Glomerular visceral epithelial cell (primary cell): ENCODE data around the gene TRIM15.
A peak's percentile ranks its signal among the peaks of the same experiment; 100 is the strongest.
"Not testable (repeated sequence)": the region's sequence is repeated elsewhere in the genome, so short reads cannot be mapped to it uniquely, and the experiment has no call there.

ENCODE experiments used
- DNase-seq: peaks from one replicate; pipeline ENCODE4 v3.0.0-alpha.2; 2016; ENCODE audit errors: extremely low spot score

Gene TRIM15

DNA sequence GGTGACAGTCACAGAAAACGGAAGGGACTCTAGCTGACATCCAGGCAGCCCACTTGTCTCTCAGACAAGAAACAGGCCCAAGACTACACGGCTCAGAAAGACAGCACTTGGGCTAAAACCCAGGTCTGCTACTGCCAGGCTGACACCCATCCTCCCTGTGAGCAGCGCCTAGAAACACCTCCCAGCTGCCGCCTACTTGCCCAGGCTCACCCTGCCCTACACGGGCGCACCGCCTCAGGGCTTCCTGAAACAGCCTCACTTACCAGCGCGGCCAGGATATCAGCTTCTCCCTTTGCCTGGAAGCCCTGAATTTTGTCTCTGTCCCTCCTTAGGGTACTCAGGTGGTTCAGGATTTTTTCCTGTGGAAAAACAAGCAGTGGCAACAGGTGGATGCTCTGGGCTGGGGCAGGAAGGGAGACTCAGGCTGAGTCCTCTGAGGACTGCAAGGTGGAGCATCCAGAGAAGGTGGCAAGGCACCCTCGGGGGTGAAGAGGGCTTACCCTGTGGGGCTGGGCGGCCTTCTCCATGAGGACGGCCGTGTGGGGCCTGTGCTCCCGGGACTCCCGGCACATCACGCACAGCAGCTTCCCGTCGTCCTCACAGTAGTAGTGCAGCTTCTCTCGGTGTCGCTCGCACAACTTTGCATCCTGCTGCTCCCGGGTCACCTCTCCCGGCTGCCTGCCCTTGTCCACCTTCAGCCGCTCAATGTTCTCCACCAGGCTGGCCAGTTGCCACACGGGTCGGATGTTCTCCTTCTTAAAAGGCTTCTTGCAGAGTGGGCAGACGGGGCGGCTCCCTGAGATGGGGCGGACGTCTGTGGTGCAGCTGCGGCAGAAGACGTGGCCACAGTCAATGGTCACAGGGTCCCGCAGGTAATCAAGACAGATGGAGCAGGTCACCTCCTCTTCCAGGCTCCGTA lies 35.1 kb downstream of the TRIM15 start:
- no peak for DNase-seq

DNA sequence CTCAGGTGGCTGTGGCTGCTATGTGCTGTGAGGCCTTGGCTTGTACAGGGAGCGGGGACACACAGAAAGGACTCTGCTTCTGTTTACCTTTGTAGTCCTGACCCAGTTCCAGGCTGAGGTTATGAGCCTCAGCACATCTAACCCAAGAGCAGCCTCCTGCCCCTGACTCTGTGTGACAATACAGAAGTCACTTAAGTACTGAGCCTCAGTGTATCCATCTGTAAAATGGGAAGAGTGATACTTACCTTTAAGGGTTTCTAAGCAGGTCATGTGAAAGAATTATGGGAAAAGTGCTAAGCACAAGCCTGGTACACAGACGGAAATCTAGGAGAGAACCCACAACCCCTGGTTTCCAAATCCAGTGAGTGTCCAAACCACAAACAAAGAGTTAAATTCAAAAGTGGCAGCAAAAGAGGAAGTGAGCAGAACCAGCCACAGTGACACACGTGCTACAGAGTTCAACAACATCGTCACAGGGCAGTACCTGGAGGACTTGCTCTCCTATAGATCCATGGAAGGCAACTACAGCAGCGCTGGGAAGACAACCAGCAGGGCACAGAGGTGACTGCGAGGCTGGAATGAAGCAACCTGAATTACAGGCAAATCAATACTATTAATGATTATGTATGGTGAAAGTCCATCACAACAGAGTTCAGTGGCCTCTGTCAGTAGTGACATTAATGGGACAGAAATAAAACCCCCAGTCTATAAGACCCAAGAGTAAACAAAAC lies 37.4 kb downstream of the TRIM15 start:
- no peak for DNase-seq

DNA sequence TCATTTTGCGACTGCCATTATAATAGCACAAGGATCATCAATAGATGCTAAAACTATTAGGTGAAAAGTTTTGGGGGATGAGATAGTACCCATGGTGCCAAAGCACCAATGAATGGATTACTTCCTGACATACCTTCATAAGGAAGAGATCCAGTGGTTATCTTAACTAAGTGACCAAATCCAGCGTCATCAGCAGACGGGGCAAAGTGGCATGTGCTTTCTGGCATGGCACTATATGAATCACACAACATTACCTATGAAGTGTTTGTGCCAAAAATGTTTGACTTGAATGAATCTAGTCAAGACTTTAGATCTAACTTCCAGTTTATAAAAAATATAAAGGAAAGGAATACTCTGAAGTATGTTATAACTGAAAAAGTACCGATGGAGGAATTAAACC lies 39.0 kb downstream of the TRIM15 start:
- no peak for DNase-seq

DNA sequence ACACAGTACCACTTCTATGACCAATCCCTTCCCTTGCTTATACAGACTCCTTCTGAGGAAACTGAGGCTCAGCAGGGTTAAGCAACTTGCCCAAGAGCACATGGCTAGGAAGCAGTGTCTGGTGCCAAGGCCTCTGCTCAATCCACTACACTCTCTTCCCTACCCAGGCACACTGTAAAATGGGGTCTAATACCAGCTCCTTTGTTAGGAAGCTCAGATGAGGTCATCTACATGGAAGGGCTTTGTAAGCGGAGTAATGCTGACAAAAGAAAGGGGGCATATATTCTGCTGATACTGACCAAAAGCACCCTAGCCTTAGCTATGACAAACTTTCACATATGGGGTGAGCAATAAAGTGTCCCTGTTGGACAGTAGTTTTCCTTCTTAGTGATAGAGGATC lies 40.8 kb downstream of the TRIM15 start:
- no peak for DNase-seq

DNA sequence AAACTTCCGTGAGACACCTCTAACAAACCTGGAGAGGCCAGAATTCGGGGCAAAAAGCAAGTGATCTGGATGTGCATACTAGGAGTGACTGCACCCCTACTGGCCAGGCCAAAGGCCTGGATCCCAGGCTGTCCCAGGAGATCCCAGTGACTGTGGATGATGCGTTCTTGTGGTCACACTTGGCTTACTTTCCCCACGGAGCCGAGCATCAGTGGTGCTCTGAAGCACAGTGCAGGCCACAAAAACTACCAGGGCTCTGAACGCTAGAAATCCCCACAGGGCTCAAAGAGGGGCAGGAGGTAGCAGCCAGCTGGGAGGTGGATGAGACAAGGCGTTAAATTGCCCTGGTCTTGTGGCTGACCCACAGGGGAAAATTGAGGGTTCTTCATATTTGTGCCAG lies 42.8 kb downstream of the TRIM15 start:
- DNase-seq = peak; percentile 76

DNA sequence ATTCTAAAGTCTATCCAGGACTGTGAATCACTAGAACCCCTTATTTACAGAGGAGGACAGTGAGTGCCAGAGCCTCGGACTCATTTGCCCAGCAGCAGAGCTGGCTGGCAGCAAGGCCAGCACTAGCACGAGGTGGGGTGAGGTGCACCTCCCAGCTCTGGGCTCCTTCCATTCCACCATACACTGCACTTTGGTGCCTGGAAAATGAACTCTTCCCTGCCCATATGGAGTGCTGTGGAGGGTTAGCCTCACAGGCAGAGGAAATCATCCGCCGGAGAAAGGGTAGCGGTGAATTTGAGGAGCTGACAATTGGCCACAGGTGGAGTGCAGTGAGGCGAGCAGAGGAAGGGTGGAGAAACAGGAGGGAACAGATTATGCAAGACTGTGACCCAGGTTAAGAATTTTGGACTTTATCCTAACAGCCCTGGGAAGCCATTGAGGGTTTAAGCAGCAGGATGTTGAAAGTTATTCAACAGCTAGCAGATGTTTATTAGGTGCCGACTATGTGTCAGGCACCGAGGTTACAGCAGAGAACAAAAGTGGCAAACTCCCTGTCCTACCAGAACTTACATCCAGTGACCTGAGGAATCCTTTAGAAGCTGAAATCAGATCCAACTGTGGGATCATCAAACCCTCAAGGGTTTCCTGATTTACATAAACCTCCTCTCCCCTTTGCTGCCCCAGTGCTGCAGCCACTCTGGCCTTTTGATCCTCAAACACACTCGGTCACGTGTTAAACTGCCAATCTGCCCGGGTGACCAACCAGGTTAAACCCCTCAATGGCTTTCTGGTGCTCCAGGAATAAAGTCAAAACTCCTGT lies 43.7 kb downstream of the TRIM15 start:
- peak; percentile 29 for DNase-seq

DNA sequence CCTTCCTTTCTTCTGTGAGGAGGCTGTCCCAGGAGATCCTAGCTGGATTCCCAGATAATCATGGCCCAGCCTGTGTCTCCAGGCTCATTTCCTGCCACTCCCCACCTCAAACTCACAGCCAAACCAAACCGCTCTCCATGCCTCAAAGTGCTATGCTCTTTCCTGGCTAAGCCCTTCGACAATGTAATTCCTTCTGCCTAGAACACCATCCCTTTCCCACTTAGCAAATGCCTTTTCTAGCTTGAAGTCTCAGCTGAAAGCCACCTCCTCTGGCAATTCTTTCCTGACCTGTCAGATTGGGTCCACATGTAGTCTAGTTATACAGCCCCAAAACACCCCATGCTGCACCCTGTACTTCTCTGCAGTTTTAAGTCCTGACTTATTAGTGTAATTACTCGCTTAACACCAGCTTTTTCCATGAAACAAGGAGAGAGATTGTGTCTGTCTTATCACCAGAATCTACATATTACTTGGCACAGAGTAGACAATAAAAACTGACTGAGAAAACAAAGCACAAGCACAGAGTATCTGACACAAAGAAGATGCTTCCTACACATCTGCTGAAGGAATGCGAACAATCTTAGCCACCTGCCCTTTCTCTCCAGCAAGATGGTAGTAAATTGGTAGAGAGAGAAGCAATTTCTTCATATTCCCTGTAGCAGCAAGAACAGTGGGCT lies 44.4 kb downstream of the TRIM15 start:
- peak; percentile 18 for DNase-seq

DNA sequence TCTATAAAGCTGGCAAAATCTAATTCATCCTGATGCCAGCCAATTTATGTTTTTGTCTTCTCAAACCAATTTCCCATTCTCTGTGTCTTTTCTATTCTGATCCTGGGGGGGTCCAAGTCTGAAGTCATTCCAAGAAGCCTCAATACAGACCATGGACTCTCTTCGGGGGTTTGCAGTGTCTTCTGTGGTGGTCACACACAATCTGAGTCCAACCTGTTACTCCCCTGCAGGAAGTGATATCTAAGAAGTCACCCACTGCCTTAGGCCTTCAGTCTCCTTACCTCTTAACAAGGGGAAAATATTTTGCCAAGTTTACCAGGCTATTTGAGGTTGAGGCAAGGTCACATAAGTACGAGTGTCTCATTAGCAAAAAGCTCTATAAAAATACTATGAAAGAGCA lies 48.0 kb downstream of the TRIM15 start:
- DNase-seq = no peak

DNA sequence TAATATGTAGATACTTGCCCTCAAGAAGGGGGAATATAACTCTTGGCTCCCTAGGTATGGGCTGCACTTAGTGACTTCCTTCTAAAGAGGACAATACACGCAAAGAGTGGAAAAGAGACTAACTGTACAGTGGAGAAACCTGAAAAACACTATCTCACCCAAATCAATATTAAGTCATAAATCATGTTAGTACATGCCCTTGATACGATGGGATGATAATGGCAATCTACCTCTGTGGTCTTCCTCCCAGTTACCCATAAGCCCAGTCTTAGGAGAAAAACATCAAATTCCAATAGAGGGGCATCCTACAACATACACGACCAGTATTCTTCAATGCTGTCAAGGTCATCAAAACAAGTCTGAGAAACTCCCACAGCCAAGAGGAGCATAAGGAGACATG lies 48.6 kb downstream of the TRIM15 start:
- no peak for DNase-seq

DNA sequence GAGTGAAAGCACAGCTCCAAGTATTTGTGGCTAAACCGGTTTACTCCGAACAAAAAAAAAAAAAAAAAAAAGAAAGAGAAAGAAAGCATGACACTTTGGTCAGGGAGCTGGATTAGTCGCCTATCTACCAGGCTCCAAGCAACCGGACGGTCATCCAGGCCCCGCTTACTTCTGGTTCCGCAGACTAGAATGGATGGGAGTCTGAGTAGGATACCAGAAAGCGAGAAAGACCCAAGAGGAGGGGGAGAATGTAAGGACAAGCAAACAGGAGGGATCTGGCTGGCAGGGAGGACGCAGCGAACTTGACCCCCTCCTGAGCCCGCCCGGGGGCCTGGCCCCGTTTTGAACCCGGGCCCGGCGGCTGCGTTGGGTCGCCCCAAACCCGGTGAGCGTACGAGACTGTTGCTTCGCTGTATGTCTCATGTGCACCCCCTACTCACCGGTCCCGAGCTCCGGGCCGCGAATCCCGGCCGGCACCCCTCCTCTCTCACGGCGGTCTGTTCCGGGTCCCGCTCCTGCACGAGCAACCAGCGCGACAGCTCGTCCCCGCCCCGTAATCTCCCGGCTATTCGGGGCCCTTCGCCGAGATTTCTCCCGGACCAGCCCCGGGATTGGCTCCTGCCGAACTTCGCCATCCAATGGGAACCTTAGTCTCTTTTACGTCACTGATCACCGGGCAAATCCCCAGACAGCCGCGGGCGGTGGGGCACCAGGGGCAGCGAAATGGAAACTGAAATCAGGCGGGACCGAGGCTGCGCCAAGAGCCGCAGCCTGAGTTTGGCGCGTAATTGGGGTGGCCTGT lies 49.7 kb downstream of the TRIM15 start, which contains the start of gene TRIM26:
TRIM26 (minus strand) TSS at position 542 of the 802 bp plus-strand sequence. CDS start 14,303 bp downstream, outside the sequence.
- peak; percentile 97 for DNase-seq

DNA sequence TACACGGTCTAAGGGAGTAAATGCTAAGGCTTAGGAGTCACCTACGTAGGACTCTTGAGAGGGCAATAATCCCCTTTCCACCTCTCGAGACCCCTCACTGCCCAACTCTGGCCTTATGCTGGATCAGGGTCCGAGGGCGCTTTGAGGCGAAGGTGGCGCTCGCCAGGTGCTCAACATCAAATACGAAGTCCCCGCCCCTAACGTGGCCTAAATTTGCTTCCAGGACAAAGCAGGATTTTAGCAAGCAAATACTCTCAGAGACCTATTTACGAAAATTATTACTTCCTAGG lies 50.3 kb downstream of the TRIM15 start:
- no peak for DNase-seq

DNA sequence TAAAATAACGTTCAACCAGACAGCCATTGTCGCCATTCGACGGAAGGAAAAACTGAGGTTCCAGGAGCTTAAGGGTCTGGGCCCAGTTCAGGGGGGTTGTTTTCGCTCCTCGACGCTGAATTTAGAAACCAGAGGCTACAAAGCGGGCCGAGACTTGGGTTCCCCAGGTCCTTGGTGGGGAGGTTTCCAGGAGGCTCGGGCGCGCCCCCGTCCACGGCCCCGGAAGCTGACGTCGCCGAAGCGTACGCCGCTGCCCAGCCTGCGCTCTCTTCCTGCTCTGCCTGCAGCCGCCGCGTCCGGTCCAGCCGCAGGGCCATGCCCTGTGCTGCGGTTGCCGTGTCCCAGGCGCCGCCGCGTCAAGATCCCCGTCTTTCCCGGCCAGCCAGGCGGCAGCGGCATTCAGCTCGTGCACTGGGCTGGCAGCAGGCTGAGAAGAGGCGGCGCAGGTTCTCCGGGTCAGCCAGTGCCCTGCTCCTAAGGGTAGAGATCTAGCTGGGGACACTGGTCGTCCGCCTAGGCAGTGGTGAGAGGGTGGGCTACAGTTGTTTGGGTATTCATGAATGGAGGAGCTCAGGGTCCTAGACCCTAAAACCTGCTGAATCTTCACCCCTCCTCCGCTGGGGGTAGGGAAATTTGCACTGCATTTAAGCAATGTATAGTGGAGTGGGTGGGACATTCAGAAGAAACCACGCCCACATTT lies 50.8 kb downstream of the TRIM15 start:
- peak; percentile 77 for DNase-seq

DNA sequence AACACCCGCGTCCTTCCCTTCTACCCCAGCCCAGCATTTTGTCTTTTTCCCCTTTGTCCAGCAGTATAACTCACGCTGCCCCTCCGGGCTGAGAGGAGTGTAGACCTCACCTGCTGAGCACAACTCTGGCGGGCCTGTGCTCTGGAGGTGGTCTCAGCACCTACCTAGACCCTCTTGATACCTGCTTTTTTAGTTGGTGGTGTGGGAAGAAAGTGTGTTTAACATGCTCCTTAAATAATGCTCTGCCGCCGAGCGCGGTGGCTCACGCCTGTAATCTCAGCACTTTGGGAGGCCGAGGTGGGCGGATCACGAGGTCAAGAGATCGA lies 51.3 kb downstream of the TRIM15 start:
- DNase-seq = no peak

DNA sequence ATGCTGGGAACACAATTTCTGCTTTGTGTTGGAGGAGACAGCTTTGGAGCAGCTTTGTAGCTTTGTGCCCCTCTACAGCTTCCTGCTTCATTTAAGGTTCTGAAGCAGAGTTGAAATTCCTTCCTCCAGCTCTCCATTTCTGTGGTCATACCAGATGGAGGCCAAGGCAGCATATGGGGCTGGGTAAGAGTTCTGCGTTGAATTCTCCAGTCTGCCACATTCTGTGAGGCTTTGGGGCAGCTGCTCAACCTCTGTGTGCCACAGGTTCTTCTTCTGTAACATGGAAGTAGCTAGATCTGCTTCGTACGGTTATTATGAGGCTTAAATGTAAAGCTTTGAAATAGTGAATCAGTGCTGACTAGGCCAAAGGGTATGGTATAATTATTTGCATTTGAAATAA lies 52.8 kb downstream of the TRIM15 start:
- DNase-seq = no peak

DNA sequence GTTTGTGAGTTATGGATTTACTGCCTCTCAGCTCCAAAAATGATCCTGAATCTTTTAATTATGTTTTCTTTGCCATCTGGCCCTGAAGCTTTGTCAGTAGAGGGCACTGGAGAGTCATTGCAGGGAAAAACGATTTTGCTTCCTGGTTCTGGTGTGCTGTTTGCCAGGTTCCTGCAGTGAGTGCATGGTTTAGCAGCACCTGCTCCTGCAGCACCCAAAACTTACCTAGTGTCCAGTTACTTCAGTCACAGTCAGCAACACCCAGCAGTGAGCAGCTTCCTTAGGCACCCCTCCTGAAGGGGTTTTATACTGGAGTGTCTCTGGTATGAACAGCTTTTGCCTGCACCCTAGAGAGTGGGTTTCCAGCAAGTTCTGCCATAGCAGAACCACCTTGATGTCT lies 55.9 kb downstream of the TRIM15 start:
- peak; percentile 48 for DNase-seq

DNA sequence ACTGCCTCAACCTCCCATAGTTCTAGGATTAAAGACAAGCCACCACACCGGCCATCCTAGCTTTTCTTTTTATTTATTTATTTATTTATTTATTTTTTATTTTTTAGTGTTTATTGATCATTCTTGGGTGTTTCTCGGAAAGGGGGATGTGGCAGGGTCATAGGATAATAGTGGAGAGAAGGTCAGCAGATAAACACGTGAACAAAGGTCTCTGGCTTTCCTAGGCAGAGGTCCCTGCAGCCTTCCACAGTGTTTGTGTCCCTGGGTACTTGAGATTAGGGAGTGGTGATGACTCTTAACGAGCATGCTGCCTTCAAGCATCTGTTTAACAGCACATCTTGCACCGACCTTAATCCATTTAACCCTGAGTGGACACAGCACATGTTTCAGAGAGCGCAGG lies 58.0 kb downstream of the TRIM15 start:
- DNase-seq = not testable (repeated sequence)

DNA sequence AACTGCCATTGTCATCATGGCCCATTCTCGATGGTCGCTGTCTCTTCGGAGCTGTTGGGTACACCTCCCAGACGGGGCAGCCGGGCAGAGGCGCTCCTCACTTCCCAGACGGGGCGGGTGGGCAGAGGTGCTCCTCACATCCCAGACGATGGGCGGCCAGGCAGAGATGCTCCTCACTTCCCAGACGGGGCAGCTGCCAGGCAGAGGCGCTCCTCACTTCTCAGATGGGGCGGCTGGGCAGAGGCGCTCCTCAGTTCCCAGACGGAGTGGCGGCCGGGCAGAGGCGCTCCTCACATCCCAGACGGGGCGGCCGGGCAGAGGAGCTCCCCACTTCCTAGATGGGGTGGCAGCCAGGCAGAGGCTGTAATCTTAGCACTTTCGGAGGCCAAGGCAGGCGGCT lies 58.6 kb downstream of the TRIM15 start:
- not testable (repeated sequence) for DNase-seq
